Thyroid gland (tissue), 4 donors: Measurements from ENCODE around the gene S100A3.

ENCODE experiments used
- POLR2A ChIP-seq, 2 donors: fragments of 450-650 bp; IDR thresholded peaks; one replicate each; pipeline ENCODE4 v1.6.1; 2017; ENCODE audit warnings: antibody characterized with exemption in 2 of 2, mild to moderate bottlenecking in 2 of 2, moderate library complexity in 1 of 2
- TF ChIP-seq, protein P1 (sequence below), 6 experiments: fragments of 200-600 bp in 3 of 6; fragments of 450-650 bp in 3 of 6; sonication (generic) in 3 of 6; IDR thresholded peaks; one replicate each; pipeline ENCODE4 v1.5.1; 2016 to 2019; ENCODE audit warnings: antibody characterized with exemption in 6 of 6, mild to moderate bottlenecking in 2 of 6, inconsistent platforms in 1 of 6, moderate library complexity in 1 of 6

DNA sequence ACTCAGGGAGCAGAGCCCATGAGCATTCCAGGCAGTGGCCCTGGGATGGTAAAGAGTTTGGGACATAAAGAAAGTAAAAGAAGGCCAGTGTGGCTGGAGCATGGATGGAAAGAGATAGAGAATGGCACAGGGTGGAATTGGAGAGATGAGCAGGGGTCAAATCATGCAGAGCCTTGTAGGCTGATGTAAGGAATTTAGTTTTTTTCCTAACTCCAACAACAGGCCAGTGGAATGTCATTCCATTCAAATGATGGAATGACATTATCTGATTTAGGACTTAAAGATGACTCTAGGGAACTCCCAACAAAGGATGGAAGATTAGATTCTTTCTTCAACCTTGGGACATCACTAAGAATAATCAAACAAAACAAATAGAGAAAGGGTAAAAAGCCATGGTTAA, 29.4 kb upstream of the S100A3 start:
- TF ChIP-seq POLR2A (IDR thresholded peaks at IDR 0.05): no peak
- TF ChIP-seq, protein P1, sequence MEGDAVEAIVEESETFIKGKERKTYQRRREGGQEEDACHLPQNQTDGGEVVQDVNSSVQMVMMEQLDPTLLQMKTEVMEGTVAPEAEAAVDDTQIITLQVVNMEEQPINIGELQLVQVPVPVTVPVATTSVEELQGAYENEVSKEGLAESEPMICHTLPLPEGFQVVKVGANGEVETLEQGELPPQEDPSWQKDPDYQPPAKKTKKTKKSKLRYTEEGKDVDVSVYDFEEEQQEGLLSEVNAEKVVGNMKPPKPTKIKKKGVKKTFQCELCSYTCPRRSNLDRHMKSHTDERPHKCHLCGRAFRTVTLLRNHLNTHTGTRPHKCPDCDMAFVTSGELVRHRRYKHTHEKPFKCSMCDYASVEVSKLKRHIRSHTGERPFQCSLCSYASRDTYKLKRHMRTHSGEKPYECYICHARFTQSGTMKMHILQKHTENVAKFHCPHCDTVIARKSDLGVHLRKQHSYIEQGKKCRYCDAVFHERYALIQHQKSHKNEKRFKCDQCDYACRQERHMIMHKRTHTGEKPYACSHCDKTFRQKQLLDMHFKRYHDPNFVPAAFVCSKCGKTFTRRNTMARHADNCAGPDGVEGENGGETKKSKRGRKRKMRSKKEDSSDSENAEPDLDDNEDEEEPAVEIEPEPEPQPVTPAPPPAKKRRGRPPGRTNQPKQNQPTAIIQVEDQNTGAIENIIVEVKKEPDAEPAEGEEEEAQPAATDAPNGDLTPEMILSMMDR (IDR thresholded peaks at IDR 0.05): no peak
